Brain microvascular endothelial cell (primary cell): ENCODE results near the gene RAB32.
A peak's percentile ranks its signal among the peaks of the same experiment; 100 is the strongest.

Experiments used
- DNase-seq: peaks from one replicate; pipeline ENCODE4 v3.0.0-alpha.2; 2020
- H3K27ac ChIP-seq: fragments of 250-450 bp; sonication (Bioruptor Pico); 2 replicates; pipeline ENCODE4 v1.5.1; 2020; ENCODE audit warnings: mild to moderate bottlenecking, moderate library complexity
- H3K27me3 ChIP-seq: fragments of 250-450 bp; sonication (Bioruptor Pico); replicated peaks from 2 replicates; pipeline ENCODE4 v1.5.1; 2020; ENCODE audit warnings: mild to moderate bottlenecking
- H3K36me3 ChIP-seq: fragments of 250-450 bp; sonication (Bioruptor Pico); replicated peaks from 2 replicates; pipeline ENCODE4 v1.5.1; 2020; ENCODE audit warnings: mild to moderate bottlenecking
- H3K4me3 ChIP-seq: 2 replicates; pipeline ENCODE4 v1.5.1; 2011; ENCODE audit warnings: low read depth, mild to moderate bottlenecking, control low read depth, low read length, moderate library complexity
- in situ Hi-C: cut with HindIII; loops from 2 replicates; pipeline ENCODE4 v1.10.0; 2017; ENCODE audit warnings: low sequenced_read_pairs, low pct_ligation_motif_present
- TF ChIP-seq, protein P1 (sequence below): IDR thresholded peaks from 2 replicates; pipeline ENCODE4 v1.5.1; 2011; ENCODE audit warnings: low read depth, mild to moderate bottlenecking, moderate library complexity, low read length, control low read depth, inconsistent platforms; ENCODE audit errors: missing control alignments

RAB32 gene

GRCh38 chr6:146542881-146543210, 787 bp upstream of the RAB32 start:
- Histone ChIP-seq H3K27me3 (no peaks in the 10 kb centered on the region), H3K36me3 (no peaks in the 10 kb centered on the region), H3K27ac (peak overlapping the region; percentile 73), H3K4me3 (peak overlapping the region; percentile 57)
- DNase-seq = no peak
- in situ Hi-C loops = no loop called here
- TF ChIP-seq, protein P1, sequence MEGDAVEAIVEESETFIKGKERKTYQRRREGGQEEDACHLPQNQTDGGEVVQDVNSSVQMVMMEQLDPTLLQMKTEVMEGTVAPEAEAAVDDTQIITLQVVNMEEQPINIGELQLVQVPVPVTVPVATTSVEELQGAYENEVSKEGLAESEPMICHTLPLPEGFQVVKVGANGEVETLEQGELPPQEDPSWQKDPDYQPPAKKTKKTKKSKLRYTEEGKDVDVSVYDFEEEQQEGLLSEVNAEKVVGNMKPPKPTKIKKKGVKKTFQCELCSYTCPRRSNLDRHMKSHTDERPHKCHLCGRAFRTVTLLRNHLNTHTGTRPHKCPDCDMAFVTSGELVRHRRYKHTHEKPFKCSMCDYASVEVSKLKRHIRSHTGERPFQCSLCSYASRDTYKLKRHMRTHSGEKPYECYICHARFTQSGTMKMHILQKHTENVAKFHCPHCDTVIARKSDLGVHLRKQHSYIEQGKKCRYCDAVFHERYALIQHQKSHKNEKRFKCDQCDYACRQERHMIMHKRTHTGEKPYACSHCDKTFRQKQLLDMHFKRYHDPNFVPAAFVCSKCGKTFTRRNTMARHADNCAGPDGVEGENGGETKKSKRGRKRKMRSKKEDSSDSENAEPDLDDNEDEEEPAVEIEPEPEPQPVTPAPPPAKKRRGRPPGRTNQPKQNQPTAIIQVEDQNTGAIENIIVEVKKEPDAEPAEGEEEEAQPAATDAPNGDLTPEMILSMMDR = no peak

DNA sequence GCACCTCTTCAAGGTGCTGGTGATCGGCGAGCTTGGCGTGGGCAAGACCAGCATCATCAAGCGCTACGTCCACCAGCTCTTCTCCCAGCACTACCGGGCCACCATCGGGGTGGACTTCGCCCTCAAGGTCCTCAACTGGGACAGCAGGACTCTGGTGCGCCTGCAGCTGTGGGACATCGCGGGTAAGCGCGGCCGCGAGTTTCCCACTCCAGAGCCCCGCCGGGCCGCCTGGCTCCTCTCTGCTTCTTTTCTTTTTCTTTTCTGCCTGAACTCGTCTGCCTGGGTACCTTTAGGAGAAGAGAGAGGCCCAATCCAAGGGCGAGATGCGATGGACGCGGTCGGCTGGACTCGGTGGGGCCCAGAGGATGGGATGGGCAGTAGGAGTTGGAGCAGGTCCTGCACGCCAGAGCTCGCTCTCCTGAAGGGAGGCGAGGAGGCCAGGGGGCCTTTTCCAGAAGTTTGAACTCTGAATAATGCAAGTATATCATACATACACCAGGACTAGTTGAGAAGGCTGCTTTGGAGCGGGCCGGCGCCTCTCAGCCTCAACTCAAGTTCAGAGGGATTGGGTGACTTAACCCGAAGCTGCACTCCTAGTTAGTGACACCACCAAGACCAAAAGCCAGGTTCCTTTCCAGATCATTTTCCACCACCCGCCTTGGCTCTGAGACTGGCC, 445 bp downstream of the RAB32 start:
- peak; percentile 37 for DNase-seq
- Histone ChIP-seq H3K4me3 (peak overlapping the region; percentile 89), H3K27ac (peak overlapping the region; percentile 73), H3K27me3 (no peaks in the 10 kb centered on the region), H3K36me3 (no peaks in the 10 kb centered on the region)
- in situ Hi-C loops = no loop called here
- TF ChIP-seq, protein P1 = no peak

GRCh38 chr6:146544616-146545182, 1.1 kb downstream of the RAB32 start:
- Histone ChIP-seq H3K36me3 (peaks cover under 1% of the 10 kb centered on the region), H3K27ac (peak overlapping the region; percentile 74), H3K4me3 (peak overlapping the region; percentile 89), H3K27me3 (no peaks in the 10 kb centered on the region)
- in situ Hi-C loops = no loop called here
- TF ChIP-seq, protein P1 = no peak
- no peak for DNase-seq

DNA sequence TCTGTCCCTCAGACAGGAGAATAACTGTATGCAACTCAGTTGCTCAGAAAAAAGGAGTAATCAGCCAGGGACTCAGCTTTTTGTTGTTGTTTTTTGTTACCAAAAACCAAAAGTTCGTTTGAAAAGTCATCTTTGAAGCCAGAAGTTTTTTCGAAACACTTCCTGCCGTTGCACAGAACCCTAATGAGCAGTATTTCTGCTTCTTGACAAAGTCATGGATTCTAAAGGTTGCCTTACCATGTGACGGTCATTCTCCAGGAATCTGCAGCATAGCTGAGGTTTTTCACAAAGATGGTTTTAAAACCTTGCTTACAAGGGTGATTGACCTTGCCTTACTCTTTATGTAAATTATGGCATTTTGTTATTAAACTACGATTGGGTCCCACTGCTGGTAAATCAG, 1.9 kb downstream of the RAB32 start:
- no peaks in the 10 kb centered on the region for H3K27me3 ChIP-seq
- DNase-seq = peak; percentile 26
- H3K4me3 ChIP-seq = peak overlapping the region; percentile 89
- peak overlapping the region; percentile 74 for H3K27ac ChIP-seq
- in situ Hi-C loops = no loop called here
- H3K36me3 ChIP-seq = peaks cover 6% of the 10 kb centered on the region
- TF ChIP-seq, protein P1 = no peak

DNA sequence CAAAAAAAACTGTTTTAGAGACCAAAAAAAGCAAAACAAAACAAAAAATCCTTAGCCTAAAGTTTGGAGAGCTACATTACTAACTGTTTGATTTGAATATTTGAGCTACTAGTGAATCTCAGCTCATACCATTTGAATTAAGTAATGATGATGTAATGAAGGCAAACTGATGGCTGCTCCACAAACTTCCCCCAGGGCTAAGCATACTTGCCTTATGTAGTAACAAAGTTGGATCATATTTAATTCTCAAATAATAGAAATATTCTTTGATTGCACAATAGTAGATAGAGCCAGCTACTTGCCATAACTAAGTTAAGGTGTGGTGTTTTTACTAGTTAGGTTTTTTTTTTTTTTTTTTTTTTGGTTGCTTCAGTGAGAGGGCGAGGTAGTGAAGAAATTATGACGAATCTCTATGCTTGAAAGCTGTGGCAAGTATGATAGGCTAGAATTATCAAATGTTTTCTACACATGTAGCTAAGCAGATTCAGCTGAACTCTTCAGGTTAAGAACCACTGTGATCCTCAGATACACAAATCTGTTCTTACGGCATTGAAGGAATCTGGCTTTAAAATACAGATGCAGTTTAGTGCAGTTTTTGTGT, 2.9 kb downstream of the RAB32 start:
- TF ChIP-seq, protein P1 = no peak
- peak overlapping the region; percentile 74 for H3K27ac ChIP-seq
- DNase-seq = peak; percentile 82

GRCh38 chr6:146547889-146548288, 4.3 kb downstream of the RAB32 start:
- DNase-seq = no peak
- Histone ChIP-seq H3K36me3 (peaks cover 9% of the 10 kb centered on the region), H3K4me3 (no peak overlapping the region), H3K27ac (no peak overlapping the region), H3K27me3 (no peaks in the 10 kb centered on the region)
- TF ChIP-seq, protein P1 = no peak
- in situ Hi-C loops = no loop called here

More for the DNA sequence above, 2.9 kb downstream of the RAB32 start:
- Histone ChIP-seq H3K27me3 (no peaks in the 10 kb centered on the region), H3K4me3 (no peak overlapping the region), H3K36me3 (peaks cover 9% of the 10 kb centered on the region)
- in situ Hi-C loops = no loop called here
